Spleen (tissue), 7 donors: ENCODE results near the gene RCC1.

Source experiments
- CTCF ChIP-seq, 11 experiments: fragments of 200-600 bp in 7 of 11; fragments of 450-650 bp in 4 of 11; sonication (generic) in 4 of 11; IDR thresholded peaks in 8 of 11; conservative IDR thresholded peaks in 3 of 11; 1 replicate in 7 of 11; 2 replicates in 4 of 11; pipeline versions ENCODE4 v1.4.0 to v1.8.0; 2016 to 2021; ENCODE audit warnings: antibody characterized with exemption in 11 of 11, inconsistent platforms in 4 of 11, mild to moderate bottlenecking in 1 of 11
- POLR2AphosphoS5 ChIP-seq, 3 donors: sonication (generic); formaldehyde crosslinking; IDR thresholded peaks; one replicate each; pipeline ENCODE4 v1.5.1; 2017; ENCODE audit warnings: antibody characterized with exemption in 3 of 3
- donor health status: DM: no; HTN: no; CAD: no; lungs with moderate emphysema.
- donor health status: DM: no; HTN: no; CAD: no.
- donor health status: DM: no; HTN: no; CAD: no.

GRCh38 chr1:28540651-28541050 is 34.8 kb downstream of the RCC1 start:
- no peak for TF ChIP-seq CTCF (IDR thresholded peaks at IDR 0.05 in 8 of 11, conservative IDR thresholded peaks at IDR 0.05 in 3 of 11)
- no peak for TF ChIP-seq POLR2AphosphoS5 (IDR thresholded peaks at IDR 0.05)
